ENCODE results near the gene WBP2.

DNA sequence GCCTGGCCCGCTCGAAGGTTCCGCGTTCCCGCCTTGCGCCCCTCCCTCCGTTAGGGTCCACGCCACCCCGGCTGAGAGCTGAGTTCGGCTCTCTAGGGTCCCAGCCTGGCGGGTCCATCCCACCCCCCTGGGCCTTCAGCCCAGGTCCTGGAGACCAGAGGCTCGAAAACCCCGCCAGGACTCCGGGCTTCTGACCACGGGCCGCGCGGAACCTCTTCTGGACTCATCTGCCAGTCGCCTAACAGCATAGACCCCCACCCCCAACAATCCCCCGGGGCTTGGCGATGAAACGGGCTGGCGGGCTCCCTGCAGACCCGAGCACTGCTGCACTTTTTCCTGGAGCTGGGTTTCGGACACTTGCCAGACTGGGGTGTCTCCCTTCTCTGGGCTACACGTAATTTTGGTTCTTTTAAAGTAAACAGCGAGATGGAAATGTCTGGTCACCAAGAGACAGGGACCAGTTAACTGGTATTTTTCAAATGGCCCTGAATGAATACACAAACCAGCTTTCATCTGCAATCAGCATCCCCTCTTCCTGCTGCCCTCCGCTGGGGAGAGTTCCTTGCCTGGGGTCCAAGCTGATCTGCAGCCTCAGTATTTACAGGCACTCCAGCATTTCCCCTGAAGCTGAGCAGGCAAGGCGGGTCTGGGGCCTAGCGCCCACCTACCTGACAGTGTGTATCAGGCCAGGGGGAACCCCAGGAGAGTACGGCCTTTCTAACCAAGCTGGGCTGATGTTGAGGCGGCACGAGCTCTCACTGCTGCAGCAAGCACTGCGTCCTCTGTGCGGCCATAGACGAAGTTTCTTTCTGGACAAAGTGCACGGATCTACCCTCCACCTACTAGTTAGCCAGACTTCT is 42.3 kb upstream of the WBP2 start:
- TF ChIP-seq POLR2AphosphoS5 (IDR thresholded peaks at IDR 0.05; ENCODE audit: low read depth, low read length) (no peak), POLR2A (IDR thresholded peaks at IDR 0.05; ENCODE audit: low read depth, low read length) (no peak)

All from GM12891 (cell line).